Activated CD8-positive, alpha-beta memory T cell treated with anti-CD3 and anti-CD28 coated beads, Interleukin-2, amount 50 U/mL, for 48 hours (primary cell): ENCODE data around the gene SRD5A1.
"Not testable (repeated sequence)": the region's sequence is repeated elsewhere in the genome, so short reads cannot be mapped to it uniquely, and the experiment has no call there.

Experiments
- DNase-seq: peaks from one replicate; pipeline ENCODE4 v3.0.0-alpha.2; 2020

SRD5A1 gene

DNA sequence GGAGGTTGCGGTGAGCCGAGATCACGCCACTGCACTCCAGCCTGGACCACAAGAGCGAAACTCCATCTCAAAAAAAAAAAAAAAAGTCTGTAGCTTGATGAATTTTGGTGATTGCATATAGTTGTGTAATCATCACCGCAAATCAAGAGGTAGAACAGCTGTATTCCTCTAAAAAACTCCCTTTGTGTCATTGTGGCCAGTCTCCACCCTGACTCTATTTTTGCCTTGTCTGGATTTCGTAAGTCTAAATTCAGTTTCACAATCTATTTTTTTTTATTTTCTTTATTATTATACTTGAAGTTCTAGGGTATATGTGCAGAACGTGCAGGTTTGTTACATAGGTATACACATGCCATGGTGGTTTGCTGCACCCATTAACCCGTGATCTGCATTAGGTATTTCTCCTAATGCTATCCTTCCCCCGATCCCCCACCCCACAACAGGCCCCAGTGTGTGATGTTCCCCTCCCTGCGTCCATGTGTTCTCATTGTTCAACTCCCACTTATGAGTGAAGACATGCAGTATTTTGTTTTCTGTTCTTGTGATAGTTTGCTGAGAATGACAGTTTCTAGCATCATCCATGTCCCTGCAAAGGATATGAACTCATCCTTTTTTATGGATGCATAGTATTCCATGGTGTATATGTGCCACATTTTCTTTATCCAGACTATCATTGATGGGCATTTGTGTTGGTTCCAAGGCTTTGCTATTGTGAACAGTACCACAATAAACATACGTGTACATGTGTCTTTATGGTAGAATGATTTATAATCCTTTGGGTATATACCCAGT is 12.5 kb downstream of the SRD5A1 start:
- not testable (repeated sequence) for DNase-seq

DNA sequence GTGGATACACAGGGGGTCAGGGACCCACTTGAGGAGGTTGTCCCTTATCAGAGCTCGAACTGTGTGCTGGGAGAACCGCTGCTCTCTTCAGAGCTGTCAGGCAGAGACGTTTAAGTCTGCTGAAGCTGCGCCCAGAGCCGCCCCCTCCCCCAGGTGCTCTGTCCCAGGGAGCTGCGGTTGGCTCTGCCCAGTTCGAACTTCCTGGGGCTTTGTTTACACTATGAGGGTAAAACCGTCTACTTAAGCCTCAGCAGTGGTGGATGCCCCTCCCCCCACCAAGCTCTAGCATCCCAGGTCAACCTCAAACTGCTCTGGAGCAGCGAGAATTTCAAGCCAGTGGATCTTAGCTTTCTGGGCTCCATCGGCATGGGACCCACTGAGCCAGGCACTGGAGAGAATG is 15.9 kb downstream of the SRD5A1 start:
- DNase-seq = no peak

DNA sequence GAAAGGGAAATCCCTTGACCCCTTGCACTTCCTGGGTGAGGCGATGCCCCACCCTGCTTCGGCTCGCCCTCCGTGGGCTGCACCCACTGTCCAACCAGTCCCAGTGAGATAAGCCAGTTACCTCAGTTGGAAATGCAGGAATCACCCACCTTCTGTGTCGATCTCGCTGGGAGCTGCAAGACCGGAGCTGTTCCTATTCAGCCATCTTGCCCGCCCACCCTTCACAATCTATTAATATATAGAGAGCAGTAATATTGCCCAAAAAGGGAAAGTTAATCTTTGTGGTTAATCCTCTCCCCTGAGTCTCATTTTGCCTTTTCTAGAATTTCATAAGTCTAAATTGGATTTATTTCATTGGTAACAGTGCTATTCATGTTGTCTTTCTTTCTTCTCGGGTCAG is 16.4 kb downstream of the SRD5A1 start:
- DNase-seq = no peak

DNA sequence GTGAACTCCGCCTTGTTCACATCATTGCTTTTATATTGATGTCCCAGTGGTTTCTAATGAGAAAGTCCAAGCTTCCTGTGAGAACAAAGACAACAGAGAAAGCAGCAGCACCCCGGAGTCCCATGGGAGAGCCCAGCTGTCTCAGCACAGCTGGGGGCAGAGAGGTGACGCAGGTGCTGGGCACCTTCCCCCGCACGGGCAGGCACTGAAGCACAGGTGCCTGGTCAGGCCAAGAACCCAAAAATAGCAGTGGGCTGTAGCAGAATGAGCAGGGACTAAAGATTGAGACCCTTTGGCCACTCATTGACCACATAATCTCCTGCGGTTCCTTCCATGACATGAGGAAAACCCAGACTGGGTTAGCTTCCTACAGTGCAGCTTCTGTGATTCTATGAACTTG is 18.8 kb downstream of the SRD5A1 start:
- no peak for DNase-seq

DNA sequence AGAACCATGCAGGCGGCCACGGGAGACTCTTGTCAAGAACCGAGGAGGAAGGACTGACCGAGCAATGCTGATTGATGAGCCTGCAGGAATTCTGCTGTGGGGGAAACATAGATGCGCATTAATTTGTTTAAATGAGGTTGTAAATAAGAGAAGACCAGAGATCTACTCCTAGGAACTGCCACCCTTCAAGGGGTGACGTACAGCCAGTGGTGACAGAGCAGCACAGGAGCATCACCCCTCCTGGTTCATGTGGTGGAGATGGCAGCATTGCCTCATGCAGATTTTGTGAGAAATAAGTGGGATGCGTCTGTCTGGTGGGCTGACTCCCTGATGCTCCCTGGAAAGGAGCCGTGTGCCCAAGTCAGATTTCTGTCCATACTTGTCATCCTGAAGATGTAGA is 22.2 kb downstream of the SRD5A1 start:
- DNase-seq = no peak

DNA sequence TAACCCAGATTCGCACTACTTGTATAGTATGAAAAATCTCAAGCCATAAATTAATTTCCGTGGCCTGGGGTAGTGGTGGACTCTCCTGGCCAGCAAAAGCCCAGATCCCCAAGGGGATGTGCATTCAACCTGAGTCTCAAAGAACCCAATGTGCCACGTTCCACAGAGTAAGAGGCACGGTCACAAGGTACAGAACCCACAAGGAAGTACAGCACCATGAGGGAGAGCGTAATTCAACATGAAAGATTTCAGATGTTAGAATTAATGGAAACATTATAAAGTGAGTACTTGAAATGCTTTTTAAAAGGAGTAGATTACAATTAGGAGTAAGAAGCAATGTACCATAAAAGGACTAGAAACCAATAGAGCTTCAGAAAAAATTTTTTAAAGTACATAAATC is 23.4 kb downstream of the SRD5A1 start:
- DNase-seq = no peak

DNA sequence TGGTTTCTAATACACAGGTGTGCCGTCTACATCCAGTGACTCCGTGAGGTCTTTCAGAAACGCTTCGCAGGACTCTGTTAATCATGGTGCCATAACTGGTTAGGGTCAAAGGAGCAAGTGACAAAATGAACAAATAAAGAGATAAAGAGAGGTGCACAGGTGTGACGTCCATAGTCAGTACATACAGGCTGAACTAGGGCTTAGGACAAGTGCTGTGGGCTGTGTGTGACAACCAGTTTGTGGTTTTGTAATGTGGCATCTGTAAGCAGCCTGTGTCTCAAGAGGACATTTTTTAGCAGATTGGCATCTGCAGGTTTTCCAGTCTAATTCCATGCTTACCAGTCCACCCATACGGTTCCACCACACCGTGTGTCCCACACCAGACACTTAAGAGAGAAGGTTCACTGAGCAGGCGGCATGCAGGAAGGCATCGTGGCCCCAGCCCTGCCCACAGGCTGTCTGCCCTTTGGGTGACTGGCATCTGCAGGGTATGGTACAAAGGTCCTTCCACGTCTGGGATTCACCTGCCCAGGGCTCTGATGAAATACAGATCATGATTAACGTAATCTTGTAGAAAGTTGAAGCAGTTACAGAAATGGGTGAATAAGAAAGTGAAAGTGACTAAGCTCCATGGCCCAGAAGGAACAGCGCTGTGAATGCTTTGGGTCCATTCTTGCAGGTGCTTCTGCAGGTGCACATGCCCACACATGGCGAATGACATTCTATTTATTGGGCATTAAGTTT is 26.9 kb downstream of the SRD5A1 start:
- no peak for DNase-seq

DNA sequence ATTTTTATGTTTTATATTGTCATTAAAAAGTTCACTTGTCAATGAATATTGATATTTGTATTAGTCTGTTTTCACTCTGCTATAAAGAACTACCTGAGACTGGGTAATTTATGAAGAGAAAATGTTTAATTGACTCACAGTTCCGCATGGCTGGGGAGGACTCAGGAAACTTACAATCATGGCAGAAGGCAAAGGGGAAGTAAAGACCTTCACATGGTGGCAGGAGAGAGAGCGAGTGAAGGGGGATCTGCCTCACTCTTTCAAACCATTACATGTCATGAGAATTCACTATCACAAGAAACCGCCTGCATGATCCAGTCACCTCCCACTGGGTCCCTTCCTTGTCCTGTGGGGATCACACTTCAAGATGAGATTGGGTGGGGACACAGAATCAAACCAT is 27.4 kb downstream of the SRD5A1 start:
- DNase-seq = no peak

DNA sequence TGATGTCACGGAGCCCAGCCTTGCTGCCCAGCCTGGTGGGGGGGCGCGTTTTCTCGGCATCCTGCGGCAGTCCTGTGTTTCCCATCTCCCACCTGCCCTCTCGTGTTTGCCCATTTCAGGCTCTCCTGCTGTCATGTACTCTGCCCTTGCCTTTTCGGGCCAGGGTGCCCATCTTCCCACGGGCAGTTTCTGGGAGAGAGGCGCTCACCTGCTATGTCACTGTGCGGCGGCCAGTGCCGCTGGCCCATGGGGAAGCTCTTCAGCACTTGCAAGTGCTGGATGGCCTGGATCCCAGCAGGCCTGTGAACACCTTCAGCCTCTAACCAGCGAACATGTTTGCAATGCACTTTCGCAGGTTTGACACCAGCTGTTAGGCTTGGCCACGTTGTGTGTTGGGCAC is 33.5 kb downstream of the SRD5A1 start:
- DNase-seq = no peak

DNA sequence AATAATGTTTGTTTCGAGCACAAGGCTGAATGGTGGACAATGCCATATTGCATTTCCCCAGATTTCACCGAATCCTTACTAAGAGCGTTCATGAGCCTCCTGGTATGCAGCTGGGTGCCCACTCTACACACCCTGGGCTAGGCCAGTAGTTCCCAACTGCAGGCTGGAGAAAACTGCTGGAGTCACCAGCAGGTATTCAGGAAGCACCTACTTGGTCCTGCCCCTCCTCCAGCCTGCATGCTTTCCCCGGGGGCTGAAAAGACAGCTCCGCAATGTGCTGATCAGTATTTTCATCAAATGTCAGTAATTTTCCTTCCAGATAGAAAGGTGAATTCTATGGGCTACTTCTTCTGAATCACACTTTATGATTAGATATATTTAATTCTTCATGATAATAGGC is 34.4 kb downstream of the SRD5A1 start:
- DNase-seq = no peak

DNA sequence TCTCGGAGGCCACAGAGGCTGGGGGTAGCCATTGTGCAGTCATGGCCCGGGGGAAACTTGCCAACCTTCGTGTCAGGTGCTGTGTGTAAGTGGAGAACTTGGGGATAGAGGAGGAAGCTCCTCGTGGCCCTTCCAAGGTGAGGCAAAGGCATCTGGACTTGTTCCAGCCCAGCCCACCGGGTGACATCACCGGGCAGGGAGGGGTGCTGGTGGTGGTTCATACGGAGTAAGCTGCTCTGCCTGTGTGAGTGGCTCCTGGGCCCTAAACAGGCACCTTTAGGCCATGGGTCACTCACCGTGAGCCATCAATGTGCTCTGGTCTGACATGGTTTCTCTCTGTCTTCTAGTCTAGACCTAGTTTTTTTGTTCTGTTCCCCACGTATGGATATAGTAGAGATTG is 35.5 kb downstream of the SRD5A1 start:
- not testable (repeated sequence) for DNase-seq

DNA sequence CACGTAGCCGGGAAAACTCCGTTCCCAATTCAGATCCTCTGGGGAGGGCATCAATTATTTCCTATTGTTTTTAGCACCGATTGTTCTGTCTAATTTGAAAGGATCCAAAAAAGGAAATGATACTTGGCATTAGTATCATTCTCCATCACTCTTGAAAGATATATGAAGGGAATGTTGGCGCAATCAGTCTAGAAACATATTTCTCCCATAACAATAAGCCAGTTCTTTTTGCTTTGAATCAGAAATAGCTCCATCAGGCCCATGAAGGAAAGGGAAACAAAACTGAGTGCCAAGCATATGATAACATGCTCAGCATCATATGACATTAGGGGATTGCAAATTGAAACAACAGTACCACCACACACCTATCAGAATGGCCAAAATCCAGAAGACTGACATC is 39.8 kb downstream of the SRD5A1 start:
- no peak for DNase-seq

DNA sequence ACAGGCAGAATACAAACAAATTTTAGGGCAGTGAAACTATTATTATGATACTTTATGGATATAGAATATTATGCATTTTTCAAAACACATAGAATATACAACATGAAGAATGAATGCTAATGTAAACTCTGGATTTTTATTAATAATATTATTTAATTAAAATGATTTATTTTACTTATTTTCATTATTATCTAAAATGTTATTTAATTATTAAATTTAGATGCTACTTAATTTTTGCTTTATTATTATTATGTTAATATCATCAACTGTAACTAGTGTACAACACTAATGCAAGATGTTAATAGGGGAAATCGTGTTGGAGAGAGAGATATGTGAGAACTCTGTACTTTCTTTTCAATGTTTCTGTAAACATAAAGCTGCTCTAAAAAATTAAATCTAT is 40.7 kb downstream of the SRD5A1 start:
- DNase-seq = no peak

DNA sequence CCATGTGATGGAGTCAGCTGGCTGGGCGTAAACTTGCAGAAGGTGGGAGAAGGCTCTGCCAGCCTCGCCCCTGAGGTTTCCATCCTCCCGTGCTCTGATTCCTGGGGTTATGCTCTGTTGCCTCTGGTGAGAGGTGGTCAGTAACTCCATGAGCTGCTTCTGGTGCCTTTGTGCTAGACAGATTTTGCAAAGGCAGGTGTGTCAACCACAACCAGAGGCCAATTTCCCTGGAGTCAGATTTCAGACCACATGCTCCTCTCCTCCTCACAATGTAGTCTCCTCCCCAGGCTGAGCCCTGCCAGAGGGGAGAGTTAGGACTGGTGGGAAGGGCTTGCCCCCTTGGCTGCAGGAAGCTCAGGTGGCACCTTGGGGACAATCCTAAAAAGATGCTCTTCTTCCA is 41.2 kb downstream of the SRD5A1 start:
- DNase-seq = no peak

DNA sequence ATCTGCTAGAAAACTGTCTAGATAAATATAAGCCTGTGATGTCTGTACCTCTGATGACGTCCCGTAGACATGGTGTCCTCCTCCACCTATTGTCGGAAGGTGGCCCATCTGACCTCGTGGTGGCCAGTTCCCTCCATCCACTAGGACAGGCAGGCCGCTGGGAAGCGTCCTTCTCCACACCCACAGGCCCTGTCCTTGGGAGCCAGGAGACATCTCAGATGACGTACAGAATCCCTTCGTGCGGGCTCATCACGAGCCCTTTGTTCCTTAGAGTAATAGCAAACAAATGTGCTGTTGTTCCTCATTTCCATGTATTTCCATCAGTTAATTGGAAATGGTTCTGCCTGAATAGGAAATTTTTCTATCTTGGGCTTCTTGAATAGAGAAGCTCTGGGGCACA is 41.6 kb downstream of the SRD5A1 start:
- no peak for DNase-seq

DNA sequence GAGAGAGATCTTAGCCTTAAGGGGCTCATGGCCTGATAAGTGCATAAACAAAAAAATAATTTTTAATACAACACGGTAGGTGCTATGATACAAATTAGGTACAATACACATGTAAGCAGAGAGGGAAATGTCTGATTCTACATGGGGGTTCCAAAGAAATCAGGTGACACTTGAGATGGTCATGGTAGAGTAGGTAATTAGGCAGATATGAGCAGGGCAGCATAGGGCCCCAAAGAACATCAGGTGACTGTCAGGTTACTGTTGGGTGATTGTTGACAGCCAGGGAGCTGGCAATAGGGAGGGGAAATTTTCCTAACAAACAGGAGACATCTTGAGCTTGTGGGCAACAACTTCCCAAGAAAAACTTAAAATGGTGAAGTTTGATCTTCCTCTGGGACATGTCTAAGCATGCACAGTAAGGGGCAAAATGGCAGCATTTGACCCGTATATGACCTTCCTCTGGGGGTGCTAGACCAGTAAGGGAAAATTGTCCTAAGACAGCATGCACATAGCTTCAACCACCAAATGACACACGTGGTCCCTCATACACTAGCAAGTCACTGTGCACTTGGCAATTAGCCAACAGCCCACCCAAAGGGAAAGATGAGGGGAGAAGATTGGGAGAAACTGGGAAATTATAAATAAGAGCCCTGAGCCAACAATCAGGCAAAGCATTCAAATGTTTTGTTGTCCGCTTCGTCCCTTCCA is 42.7 kb downstream of the SRD5A1 start:
- DNase-seq = no peak

DNA sequence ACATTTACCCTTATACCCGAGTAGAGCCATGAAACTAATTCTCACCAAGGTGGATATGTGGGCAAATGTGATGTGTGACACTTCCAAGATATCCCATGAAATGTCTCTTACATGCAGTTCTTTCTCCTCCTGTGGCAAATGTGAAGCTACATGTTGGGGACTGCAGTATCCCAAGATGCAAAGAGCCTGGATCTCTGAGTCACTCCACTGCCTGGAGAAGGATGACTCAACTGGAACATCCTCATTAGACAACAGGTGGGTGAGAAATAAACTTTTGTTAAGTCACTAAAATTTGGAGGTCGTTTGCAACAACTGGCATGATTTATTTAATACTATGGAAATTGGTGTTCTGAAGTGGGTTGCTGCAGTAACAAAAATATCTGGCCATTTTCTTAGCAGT is 43.5 kb downstream of the SRD5A1 start:
- DNase-seq = no peak

DNA sequence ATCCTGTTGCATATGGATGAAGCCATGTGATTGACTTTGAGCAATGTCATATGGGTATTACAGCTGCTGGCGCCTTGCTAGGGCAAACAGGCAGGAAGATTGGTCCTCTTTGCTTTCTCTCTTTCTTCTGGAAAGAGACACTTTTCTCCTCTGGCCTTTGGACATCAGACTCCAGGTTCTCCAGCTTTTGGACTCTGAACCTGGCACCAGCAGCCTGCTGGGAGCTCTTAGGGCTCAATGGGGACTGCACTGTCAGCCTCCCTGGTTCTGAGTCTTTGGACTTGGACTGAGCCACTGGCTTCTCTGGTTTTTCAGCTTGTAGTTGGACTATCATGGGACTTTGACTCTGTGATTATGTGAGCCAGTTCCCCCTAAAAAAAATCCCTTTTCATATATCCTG is 45.1 kb downstream of the SRD5A1 start:
- no peak for DNase-seq

DNA sequence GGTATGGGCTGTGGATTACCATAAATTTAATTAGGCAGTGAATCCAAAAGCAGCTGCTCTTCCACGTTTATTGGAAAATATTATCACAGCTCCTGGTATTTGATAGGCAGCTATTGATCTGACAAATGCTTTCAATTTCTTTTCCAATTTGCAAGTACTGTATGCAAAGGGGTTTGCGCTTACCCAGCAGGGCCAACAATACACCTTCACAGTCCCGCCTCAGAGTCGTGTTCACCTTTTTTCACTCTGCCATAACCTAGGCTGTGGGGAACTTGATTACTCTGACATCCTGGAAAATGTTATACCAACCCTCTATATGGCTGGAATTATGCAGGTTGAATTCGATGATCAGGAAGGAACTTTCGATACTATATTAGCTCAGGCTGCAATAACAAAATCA is 47.7 kb downstream of the SRD5A1 start:
- no peak for DNase-seq

DNA sequence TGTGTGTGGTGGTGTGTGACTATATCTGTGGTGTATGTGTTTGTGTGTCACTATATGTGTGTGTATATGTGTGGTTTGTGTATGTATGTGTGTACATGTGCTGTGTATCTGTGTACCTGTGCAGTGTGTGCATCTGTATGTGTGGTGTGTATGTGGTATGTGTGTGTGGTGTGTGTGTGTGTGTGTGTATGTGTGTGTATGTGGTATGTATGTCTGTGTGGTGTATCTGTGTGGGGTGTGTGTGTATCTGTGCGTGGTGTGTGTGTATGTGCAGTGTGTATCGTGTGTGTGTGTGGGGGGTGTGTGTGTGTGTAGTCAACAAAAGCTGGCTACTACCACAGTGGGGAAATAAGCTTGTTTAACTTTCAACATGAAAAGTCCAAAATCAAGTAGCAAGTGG is 48.4 kb downstream of the SRD5A1 start:
- no peak for DNase-seq

DNA sequence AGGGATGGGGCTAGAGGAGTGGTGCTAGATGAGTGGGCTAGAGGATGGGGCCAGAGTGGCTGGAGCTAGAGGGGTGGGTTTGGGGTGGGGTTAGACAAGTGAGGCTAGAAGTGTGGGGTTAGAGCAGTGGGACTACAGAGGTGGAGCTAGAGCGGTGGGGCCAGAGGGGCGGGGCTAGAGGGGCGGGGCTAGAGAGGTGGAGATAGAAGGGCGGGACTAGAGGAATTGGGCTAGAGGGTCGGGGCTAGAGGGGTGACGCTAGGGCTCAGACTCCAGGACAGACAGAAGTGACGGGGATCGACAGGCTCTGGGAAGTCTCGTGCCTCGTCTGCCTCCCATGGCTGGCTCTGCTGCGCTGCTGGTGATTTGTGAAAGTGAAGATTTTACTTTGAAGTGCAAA is 49.0 kb downstream of the SRD5A1 start:
- no peak for DNase-seq

DNA sequence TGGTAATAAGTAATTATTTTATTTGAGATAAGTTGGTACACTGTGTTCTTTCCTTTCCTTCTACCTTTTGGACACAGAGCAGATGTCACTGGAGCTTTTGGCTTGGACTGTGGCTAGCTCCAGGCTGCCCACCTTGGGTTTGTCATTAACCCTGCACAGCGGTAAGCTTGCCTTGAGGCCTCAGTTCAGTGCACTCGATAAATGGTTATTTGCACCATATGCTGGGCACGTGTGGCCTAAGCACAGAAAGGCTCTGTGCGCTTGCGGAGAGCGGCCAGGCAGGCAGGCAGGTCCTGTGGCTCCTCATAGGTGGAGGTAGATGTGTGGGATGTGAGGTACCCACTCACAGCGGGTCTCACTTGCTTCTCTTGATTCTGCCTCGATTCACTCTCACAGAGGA is 50.0 kb downstream of the SRD5A1 start:
- no peak for DNase-seq

DNA sequence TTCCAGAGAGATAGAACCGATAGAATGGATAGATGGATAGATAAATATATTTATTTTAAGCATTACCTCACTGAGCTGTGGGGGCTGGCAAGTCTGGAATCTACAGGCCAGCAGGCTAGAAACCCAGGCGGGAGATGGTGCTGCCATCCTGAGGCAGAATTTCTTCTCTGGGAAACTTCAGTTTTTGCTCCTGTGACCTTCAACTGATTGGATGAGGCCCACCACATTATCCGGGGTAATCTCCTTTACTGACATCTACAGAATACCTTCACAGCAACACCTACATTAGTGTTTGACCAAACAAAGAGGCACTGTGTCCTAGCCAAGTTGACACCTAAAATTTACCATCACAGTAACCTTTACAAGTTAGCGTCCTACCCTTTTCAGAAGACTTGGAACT is 50.8 kb downstream of the SRD5A1 start:
- DNase-seq = no peak

DNA sequence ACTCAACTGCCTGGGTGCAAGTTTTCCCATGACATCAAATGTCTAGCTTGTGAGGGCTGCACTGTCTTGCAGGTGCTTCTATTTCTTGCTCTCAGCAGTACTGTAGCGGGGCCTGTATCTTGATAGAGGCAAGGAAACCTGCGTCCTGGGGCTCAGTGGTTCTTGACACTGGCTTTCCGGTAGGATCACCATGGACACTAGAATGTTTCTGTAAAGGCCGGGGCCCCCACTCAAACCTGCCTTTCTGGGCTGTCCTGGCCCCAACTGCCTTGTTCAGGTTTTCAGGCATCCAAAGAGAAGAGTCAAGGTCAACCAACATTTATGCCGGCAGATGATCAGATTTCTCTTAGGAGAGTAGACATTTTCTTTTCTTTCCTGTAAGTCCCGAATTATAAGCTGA is 53.3 kb downstream of the SRD5A1 start:
- DNase-seq = no peak
